GM19463 (cell line): ENCODE results near the gene NDRG4.
A peak's percentile ranks its signal among the peaks of the same experiment; 100 is the strongest.

Experiments
- ATAC-seq: cut with Tn5 transposase; IDR thresholded peaks from one replicate; pipeline ENCODE4 v1.9.1; 2021; ENCODE audit warnings: mild to moderate bottlenecking, moderate library complexity; ENCODE audit not compliant: unreplicated experiment

NDRG4 gene

DNA sequence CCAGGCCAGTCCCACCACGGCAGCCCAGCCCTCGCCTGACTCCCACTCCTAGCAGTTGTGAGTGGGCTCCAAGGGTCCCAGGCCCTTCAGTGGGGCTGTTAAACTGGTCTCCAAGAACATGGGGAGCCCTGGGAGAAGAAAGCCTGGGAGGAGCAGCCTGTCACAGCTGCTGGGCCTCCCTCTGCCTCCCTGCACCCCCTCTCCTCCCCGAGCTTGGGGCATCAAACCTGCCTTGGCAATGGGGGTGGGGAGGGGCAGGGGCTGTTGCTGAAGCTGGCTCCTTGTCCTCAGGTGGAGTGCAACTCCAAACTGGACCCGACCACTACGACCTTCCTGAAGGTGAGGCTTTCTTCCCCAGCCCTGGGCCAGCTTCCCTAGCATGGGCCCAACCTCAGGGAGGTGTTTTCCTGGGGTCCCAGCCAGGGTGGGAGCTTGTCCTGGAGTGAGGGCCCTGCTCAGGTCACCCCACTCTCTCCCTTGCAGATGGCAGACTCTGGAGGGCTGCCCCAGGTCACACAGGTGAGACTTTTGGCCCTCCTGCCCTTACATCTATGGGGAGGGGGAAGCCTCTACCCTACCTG, 8.8 kb downstream of the NDRG4 start:
- ATAC-seq, result no peak

DNA sequence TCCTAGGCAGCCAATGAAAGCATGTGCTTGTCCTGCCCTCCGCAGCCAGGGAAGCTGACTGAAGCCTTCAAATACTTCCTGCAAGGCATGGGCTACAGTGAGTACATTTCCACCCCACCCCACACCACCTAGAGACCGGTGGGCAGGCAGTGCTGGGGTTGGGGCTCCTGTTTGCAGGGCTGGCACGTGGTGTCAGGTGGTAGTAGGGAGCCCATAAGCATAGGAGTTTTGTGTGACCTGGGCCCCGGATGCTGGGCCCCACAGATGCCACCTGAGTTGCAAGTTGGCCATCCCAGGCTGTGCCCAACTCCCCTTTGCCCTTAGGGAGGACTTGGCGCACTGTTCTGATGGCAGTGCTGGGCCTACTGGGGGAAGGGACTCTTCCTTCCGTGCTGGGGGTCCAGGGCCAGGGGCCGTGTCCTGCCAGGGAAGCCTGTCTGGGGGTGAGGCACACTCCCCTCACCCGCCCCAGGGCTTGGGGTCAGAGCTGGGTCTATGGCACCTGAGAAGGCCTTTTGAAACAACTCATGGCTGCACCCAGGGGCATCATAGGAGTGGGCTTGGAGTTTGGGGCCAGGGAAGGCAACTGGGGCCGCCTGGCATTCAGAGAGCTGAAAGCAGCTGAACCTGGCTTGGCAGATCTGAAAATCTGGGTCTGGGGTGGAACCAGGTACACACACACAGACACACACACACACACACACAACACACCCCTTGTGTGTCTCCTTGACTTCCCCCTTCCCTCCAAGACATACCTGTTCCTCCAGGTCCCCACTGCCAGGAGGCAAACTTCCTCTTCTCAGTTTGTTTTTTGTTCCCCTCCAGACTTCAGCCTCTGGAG, 9.5 kb downstream of the NDRG4 start:
- no peak for ATAC-seq

DNA sequence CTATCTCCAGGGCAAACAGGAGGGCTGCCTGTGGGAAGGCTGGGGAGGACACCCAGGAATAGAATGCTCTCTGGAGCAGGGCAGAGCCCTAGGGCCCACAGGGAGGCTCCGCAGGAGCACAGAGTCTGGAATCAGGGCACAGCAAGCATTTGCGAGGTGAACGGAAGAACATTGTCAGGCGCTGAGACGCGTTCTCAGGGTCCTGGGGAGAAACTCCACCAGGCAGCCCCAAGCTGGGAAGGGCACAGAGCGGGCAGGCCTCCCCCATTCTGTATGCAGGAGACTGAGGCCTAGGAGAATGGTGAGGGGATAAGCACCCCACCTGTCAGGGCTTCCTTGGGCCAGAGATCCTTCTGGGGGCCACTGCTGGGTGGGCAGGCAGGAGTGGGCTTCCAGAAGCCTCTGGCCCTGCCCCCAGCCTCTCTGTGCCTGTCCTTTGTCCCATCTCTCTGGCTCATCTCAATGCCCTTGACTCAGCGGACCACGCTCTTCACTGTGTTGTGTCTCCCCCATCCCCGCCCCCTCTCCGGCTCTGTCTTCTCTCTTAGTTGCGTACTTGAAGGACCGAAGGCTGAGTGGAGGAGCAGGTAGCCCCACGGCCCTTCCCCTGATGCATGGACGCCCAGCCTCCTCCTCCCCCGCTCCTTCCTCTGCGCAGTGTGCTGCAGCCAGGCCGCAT, 10.3 kb downstream of the NDRG4 start:
- no peak for ATAC-seq

DNA sequence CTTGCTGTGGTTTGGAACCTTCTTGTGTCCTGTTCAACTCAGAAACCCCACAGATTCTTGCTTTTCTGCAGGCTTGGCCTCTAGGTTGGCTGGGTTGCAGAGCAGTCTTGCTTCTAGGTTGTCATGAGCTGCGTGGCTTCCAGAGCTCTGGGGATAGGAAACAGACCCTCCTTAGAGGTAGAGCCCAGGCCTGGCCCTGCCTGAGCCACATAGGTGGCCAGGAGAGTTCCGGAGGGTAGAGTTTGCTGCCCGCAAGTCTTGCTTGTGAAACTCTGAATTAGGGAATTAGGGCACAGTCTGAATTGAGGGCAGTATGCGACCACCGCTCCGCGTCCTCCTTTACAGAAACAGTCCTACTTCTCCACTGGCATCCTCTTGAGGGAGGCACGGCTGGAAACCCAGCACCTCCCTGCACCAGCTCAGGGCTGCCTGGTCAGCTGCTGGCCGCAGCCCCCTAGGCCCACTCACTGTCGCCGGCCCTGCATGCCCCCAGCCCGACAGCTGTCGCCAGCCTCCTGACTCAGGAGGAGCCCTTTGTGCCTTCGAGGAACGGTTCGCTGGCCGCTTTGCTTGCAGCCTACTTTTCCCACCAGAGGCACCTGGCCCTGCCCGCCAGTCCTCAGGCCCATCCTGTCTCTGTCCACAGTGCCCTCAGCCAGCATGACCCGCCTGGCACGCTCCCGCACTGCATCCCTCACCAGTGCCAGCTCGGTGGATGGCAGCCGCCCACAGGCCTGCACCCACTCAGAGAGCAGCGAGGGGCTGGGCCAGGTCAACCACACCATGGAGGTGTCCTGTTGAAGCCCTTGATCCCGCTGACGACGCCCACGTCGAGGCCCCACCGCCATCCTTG, 11.1 kb downstream of the NDRG4 start:
- ATAC-seq, result no peak

DNA sequence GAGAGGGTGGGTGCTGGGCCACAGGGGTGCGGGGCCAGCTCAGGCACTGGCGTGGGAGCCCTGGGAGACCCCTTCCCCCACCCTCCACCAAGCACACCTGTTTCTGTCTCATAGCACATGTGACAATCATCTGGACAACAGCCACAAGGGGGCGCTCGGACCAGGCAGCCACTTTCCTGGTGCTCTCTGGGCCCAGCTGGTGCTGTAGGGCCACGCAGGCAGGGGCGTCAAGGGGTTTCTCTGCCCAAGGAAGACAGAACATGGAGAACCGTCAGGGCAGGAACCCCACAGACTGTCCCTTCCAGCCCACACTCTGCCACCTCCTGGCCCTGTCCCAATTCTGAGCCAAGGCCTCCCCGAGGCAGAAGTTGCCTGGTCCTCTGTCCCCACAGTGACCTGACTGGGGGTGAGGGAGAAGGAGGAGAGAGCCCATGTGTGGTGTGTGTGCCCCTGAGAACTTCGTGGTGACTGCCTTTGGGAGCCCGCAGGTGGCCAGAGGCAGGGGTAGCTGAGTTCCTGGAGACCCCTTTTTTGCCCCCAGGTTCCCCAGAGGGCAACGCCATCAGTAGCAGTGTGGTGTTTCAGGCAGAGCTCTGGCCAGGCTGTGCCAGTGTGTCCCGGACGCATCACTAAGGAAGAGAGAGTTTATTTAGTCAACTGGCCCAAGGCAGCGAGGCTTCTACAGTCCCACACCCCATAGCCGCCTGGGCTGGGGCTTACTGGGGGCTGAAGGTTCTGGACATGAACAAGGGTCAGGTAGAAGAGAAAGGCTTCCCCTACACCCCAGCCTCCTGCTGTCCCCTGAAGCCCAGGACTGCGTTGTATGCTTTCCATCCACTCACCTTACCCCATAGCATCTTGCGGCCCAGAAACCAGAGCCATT, 12.2 kb downstream of the NDRG4 start:
- no peak for ATAC-seq

DNA sequence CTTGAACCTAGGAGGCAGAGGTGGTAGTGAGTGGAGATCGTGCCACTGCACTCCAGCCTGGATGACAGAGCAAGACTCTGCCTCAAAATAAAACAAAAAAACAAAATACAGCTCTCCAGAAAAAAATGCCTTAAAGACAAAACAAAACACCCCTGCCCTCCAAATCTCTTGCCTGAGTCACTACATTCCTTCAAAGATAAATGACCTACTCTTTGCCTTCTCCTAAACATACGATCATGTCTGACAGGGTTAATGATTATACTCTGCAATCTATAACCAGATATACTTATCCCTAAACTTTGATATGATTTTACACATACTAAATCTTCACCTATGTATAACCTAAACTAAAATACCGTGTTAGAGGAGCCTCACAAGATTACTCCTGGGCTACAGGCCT, 13.9 kb downstream of the NDRG4 start:
- ATAC-seq, result no peak

DNA sequence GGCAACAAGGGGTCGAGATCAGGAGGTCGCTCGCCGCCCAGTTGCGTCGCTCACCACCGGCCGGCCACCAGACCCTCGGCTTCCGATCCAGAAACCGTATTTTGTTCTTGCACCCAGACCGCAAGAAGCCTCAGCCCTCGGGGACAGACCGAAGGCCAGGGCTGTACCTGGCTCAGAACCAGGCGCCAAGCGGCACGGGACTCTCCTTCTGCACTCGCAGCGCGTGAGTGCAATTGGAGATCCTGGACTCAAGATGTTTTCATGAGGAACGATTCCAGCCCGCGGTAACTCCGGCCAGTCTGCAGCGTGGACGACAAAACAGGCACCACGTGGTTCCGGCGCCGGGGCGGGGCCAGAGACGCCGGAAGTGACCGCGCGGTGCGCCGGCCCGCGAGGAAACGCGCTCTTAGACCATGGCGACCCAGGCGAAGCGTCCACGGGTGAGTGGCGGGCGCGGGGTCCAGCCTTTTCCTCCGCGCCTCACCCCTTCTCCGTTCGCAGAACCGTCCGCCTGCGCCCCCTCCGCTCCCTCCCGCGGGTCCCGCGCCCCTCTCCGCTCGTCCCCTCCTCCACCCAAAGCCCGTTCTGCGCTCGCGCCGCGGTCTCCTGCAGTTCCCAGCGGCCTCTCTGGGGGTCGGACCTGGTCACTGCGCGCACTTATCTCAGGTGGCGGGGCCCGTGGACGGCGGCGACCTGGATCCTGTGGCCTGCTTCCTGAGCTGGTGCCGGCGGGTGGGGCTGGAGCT, 15.4 kb downstream of the NDRG4 start, which contains the start of gene SETD6:
Gene SETD6, plus strand, starts transcription at position 393 of the 746 bp plus-strand sequence. Its CDS starts 21 bp downstream, at position 414.
- ATAC-seq, result peak; percentile 73

DNA sequence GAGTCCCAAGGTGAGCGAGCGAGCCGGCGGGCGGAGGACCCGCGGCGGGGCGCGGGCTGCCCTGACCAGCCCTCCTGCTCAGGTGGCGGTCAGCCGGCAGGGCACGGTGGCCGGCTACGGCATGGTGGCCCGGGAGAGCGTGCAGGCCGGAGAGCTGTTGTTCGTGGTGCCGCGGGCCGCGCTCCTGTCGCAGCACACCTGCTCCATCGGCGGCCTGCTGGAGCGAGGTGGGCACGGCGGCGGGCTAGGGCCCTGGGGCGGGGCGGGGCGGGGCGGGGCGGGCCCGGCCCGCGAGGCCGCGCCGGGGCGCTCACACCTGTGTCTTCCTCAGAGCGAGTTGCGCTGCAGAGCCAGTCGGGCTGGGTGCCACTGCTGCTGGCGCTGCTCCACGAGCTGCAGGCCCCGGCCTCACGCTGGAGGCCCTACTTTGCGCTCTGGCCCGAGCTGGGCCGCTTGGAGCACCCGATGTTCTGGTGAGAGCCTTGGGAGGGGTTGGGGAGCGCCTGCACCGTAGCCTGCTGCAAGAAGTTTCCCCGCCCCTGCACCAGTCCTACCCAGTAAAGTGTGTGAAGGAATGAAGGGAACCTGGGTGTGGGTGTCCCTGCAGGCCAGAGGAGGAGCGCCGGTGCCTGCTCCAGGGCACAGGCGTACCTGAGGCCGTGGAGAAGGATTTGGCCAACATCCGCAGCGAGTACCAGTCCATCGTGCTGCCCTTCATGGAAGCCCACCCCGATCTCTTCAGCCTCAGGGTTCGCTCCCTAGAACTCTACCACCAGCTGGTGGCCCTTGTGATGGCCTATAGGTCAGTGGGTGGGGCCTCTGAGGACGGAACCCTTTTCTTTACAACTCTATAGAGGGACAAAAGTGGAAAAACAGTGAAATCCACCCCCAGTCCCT, 16.2 kb downstream of the NDRG4 start:
- ATAC-seq, result peak; percentile 21

DNA sequence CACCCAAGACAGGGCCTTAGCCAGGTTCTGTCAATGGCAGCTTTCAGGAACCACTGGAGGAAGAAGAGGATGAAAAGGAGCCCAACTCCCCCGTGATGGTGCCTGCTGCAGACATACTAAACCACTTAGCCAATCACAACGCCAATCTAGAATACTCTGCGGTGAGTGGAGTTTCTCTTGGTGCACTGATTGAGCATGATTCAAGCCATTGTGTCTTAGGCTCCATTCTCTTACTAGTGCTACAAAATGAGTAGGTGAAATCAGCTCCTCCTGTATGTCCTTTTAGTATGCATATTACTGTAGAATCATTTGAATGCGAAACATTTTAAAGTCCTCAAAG, 16.8 kb downstream of the NDRG4 start:
- ATAC-seq, result no peak

DNA sequence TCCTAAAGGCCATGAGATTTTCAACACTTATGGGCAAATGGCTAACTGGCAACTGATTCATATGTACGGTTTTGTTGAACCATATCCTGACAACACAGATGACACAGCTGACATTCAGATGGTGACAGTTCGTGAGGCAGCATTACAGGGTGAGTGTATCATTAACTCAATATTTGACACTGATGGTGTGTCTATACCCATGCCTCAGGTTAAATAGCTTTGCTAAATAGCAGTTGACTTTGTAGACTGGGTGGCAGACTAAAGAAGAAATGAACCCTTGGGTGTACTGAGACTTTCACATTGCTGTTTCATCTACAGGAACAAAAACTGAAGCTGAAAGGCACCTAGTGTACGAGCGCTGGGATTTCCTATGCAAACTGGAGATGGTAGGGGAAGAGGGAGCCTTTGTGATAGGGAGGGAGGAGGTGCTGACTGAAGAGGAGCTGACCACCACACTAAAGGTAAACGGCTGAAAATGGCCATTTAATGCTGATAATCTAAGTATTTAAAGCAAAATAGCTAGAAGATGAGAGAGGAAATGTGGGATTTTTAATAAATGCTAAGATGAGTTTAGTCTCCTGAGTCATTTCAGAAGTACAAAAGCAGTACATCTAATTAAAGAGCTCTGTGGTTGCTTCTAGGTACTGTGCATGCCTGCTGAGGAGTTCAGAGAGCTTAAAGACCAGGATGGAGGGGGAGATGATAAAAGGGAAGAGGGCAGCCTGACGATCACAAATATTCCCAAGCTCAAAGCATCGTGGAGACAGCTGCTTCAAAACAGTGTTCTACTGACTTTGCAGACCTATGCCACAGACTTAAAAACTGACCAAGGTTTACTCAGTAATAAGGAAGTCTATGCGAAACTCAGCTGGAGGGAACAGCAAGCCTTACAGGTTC, 18.4 kb downstream of the NDRG4 start:
- ATAC-seq, result peak; percentile 37

DNA sequence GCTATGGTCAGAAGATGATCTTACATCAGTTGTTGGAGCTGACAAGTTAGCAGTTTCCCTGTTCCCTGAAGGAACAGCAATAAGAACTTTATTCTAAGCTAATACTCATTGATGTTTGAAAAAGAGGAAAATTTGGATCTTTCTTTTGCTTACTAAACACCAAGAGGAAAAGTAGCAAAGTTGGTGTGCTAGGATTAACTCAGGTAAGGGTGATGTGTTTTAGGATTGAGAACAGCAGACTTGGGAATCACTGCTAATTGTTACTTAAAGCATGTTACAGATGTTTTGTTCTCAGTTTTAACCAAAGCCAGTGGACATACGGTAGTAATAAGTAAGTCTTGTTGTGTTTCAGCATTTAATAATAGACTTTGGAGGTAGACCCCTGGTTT, 19.0 kb downstream of the NDRG4 start:
- no peak for ATAC-seq

DNA sequence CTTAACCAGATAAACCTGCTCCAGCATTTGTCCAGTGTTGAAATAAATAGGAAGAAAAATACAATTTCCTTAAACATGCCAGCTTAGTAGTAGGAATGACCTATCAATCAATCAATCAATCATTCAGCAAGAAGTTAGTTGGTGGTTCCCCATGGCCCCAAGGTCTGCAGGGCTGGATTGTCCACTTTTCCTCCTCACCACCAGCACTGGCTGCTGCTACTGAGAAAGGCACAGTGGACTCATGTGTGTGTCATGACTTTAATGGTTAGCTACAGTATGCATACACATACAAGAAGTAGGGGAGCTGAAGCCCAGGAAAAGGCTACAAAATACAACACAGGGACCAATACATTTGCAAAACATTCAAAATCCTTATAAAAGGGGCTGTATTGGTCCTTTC, 19.8 kb downstream of the NDRG4 start:
- ATAC-seq, result no peak

DNA sequence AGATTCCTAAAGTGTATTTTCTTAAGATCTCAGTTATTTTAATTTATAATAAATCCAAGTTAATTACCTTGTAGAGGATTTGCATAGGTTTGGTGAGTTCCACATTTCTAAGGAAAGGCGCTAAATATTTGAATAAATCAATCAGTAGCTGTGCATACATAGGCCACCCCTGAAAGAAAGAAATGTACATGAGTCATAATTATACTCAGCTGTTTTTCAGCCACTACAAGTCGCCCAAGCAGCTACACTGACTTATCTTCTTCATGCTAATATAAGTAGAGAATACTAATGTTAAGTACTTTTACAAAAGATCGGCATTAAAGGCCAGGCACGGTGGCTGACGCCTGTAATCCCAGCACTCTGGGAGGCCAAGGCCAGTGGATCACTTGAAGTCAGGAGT, 30.2 kb downstream of the NDRG4 start:
- no peak for ATAC-seq

DNA sequence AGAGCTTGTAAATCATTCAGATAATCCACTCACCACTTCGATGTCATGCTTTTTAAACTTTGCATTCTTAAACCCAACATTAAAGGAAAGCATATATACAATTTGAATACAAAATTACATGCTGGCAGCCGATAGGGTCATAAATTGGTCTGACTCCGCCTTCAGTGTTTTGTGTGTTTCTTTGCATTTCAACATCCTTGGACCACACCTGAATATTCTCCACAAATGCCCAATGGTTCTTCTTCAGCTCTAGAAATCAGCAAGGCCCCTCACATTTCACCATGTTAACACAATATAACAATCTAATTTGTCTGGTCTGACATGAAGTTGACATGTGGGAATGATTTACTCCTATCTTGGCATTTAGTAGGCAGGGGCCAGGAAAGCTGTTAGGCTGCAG, 32.5 kb downstream of the NDRG4 start:
- ATAC-seq, result no peak

DNA sequence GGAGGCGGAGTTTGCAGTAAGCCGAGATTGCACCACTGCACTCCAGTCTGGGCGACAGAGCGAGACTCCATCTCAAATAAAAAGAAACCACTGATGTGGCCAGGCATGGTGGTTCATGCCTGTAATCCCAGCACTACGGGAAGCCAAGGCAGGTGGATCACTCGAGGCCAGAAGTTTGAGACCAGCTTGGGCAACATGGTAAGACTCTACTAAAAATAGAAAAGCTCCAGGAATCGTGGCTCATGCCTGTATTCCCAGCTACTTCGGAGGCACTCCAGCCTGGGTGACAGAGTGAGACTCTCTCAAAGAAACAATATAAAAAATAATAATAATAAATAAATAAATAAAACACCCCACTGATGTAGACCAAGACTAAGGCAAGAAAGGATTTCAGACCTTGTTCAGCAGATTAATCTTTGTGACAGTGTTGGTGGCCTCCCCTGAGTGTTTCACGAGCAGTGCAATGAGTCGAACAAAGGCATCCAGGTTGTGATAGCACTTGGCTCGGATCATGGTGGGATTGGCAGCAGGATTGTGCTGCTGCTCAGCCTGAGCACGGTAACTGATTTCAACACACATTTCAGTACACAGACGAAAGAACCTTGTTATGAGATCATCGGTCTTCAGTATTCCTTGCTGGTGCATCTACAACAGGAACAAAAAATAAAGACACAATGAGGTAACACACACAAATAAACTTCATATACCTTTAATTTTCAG, 34.0 kb downstream of the NDRG4 start:
- ATAC-seq, result no peak

DNA sequence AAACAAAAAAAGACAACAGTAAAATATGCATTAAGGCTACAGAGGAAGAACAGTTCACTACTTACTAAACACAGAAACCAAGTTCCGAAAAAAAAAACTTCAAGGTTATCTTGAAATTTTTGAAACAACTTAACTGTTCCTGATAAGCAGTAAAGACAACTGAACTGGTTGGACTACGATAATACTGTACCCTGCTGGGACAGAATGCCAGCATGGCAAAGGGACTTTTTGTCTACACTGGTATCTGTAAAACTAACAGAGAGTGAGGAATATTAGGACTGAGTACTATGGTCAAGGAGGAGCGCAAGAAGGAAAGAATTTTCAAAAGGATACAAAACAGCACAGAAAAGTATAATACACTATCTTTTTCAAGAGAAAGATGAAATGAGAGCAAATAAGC, 35.2 kb downstream of the NDRG4 start:
- ATAC-seq, result no peak

DNA sequence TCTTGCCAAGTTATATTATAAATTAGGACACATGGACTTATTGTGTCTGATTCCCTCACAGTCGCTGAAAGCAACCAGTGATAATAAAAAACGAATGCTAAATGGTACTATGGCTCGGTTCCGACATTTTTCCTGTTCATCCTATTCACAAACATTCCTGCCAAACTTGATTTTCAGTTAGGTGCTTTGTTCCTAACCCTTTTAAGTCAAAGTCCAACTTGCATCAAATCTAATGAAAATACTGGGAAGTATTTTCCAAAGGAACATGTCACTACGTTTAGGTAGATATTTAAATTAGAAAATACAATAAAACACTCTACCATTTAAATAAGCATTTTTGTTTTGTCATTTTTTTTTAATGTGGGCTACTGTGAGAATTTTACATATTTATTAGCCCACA, 36.3 kb downstream of the NDRG4 start:
- ATAC-seq, result no peak
